HG02943 (cell line): ENCODE measurements around the gene PNMA8A.

Experiments
- ATAC-seq: cut with Tn5 transposase; IDR thresholded peaks from one replicate; pipeline ENCODE4 v1.9.1; 2021; ENCODE audit warnings: mild to moderate bottlenecking, low read depth, moderate library complexity; ENCODE audit not compliant: unreplicated experiment

Gene PNMA8A

GRCh38 chr19:46493236-46494145, 22.1 kb upstream of the PNMA8A start:
- no peak for ATAC-seq

DNA sequence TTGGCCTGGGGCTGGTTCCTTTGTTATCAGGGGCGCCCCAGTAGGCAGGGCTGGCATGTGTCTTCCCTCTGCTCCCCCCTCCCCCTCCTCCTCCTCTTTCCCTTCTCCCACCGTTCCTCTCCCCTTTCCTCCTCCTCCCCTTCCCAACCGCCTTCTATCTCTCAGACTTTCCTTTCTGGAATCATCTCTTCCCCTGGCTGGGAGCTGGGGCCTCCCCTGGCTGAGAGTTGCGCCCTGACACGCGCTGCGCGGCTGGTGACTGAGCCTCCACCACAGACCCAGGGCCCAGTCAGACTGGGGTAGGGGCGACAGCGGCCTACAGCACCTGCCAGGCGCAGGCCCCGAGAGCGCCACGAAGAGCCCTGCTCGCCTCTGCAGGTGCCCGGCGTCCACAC, 21.5 kb upstream of the PNMA8A start:
- ATAC-seq, result no peak

- no peak for ATAC-seq
Observed at GRCh38 chr19:46491975-46492682, 20.8 kb upstream of the PNMA8A start.

DNA sequence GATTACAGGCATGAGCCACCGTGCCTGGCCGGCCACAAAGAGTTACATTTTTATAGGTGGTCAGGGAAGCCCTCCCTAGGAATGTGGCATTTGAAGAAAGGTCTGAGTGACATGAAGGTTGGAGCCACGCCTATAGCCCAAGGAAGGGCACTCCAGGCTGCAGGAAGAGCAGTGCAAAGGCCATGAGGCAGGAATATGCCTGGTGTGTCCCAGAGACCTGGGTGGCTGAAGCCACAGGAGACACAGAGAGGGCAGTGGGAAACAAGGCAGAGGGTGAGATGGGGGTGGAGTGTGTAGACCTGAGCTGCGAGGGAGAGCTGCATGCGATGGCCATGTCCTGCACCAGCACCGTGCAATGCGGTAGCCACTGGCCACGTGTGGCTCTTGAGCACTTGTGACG, 19.4 kb upstream of the PNMA8A start:
- no peak for ATAC-seq

DNA sequence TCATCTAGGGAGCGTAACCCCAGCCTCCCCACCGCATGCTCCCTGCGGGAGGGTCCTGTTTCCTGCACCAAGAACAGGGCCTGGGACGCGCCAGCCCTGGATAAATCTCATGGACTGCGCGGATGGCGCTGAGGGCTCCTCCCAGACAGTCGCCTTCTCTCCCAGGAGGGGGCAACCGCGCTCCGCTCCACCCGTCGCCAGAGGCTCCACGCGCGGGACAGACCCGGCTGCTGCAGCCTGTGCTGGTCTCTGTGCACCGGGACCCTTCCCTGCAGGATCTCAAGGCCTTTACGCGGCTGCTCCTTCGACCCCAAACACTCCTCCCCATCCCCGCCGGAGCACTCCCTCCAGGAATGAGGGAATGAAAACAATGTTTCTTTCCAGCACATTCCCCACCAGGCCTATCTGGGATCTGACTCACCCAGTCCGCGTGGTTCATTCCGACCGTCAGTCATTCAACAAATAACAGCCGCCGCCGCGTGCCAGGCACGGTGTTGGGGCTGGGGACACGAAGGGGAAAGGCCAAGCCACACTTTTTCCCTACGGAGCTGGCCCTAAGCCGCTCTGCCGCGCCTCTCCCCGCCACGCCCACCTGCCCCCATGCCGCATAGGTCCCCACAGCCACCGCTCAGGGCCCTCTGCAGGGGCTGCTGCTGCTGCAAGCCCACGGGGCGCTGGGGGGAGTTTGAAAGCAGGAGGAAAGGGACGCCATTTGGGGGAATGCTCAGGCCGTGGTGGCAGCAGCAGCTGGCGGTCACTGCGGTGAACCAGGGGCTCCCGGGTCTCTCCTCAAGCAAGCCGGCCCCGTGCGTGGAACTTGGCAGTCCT, 18.3 kb upstream of the PNMA8A start:
- ATAC-seq, result no peak

DNA sequence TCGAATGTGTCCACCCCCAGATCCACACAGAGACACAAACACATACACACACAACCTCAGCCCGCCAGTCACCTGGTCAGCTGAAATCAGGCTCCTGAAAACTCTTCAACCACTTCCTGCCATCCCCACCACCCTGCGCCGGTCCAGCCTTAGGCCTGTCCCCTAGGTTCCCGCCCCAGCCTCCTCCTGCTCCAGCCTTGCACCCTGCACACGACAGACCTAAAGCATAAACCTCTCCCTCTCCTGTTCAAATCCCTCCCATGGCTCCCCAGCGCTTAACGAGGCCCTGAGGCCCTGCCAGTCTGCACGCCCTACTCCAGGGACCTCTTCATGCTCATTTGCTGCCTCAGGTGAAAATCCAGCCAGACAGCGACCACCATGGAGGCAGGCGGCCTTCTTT, 17.2 kb upstream of the PNMA8A start:
- ATAC-seq, result no peak

GRCh38 chr19:46487802-46488445, 16.6 kb upstream of the PNMA8A start:
- ATAC-seq, result no peak

DNA sequence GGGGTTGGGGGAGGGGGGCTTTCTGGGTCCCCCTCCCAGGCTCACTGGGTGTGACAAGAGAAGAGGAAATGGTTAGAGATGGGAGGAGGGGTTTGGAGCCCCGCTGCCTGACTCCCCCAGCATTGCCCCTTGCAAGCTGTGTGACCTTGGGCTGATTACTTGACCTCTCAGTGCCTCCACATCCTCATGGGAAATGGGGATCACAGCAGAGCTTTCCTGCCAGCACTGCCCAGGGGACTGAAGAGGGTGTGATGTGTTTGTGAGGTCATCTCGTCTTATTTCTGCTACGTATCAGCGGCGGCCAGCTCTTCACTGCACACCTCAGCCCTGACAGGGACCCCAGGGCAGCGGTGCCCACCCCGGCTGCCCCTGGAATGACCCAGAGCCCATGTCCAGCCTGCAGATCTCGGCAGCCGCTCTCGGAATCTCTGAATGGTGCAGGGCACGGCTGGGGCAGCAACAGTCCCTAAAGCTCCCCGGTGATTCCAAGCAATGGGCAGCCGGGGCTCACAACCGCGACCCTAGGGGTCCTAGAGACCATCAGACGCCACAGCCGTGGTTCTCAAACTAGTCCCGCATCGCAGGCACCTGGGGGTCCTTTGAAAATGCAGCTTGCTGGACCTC, 15.9 kb upstream of the PNMA8A start:
- ATAC-seq, result no peak

DNA sequence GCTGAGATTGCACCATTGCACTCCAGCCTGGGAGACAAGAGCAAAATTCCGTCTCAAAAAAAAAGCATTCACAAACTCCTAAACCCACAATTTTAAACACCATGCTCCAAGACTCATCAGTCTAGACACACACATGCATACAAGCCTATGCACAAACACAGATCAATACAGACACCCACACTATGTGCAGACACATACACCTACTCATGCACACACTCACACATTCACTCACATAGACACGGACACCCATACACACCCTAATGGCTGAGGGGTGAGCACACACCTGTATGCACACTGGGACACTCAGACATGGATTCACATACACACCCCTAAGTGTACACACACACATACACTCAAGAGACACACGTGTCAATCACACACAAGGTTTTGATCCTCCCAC, 15.0 kb upstream of the PNMA8A start:
- ATAC-seq, result no peak

- ATAC-seq, result no peak
Observed at GRCh38 chr19:46484656-46485055, 13.3 kb upstream of the PNMA8A start.

DNA sequence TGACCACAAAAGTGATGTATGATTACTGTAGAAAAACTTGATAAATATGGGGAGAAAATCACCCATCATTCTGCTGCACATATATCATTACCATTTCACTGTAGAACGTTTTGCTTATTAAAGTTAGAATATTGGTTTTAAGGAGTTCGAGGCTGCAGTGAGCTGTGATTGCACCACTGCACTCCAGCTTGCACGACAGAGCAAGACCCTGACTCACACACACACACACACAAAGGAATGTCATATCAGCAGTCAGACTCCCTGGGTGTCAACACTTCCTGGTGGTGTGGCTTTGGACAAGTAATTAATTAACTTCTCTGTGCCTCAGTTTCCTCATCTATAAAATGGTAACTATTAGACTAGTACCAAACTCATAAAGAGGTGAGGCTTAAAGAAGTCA, 11.3 kb upstream of the PNMA8A start:
- no peak for ATAC-seq

DNA sequence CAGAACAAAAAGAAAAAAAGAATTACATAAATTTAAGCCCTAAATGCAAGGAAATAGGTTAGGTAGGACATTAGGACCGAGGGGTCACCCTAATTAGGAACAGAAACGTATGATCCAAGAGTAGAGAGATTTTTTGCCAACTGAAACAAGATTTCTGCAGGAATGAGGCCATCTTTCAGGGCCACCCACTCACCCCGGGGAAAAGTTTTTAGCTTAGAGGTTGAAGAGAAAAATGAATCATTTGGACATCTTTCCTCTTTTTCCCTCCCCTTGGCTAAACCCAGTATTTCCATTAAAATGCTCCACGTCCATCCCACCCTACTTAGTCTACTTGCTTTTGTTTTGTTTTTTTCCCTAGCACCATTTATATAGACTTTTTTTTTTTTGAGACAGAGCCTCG, 10.6 kb upstream of the PNMA8A start:
- no peak for ATAC-seq

- ATAC-seq, result no peak
Observed at GRCh38 chr19:46481223-46481848, 10.0 kb upstream of the PNMA8A start.

DNA sequence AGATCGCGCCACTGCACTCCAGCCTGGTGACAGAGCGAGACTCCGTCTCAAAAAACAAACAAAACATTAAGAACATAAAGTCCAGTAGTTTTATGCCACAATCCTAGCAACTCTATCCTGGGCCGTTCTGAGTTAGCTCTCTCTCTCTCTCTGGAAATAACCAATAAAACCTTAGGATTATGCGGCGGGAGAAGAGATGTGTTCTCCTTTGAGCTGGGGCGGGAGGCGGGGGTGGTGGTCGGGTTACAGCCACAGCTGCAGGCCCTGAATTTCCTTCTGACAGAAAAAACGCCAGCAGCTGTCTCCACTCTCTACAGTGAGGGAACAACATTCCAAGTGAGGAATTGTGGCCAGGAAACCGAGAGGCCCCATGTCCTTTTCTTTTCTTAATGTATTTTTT, 9.1 kb upstream of the PNMA8A start:
- ATAC-seq, result no peak

GRCh38 chr19:46478356-46478986, 7.1 kb upstream of the PNMA8A start:
- no peak for ATAC-seq

DNA sequence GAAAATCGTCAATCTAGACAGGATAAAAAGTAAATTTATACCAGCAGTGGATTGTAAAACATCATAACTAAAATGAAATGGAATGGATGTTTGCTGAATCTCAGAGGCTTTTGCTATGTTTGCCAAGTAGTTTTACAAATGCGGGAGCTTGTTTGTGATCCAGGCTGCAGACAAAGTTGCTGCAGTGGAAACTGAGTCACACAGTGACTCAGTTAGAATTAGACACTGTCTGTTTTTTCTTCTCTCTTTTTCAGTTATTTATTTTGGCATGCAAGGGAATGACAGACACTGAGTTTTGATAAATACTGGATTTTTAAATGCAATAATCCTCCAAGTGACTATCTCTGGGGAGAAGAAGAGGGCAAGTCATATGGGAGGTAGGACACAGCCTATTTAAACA, 4.6 kb upstream of the PNMA8A start:
- ATAC-seq, result no peak

DNA sequence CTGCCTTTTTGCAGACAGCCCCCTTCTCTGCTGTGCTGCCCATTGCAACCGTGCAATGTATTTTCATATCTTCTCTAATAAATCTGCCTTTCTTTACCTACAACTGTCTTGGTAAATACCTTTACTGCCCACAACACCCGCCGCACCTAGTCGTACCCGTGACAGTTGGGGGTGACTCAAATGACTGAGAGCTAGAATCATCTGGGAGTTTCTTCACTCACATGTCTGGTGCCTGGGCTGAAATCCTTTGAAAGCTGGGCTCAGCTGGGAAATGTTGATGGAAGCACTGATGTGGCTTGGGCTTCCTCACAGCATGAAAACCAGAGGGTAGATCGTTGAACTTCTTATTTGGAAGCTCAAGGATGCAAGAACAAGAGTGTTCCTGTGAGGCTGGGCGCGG, 2.8 kb upstream of the PNMA8A start:
- ATAC-seq, result no peak

DNA sequence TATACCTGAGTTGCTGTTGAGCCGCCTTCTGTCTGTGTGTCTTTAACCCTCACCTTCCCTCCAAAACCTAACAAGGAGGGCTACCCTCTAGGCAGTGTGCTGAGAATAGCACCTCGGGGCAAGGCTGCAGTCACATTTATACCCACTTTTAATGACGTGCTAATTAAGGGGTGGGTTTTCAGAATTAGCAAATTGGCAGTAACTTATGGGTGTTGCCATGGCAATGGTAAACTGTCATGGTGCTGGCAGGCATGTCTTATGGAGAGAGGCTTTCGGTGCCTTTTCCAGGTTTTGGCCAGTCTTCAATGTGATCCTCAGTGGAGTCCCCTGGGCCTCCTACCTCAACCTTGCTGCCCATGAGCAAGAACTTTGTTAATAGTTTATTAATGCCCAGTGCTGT, 1.2 kb upstream of the PNMA8A start:
- no peak for ATAC-seq

GRCh38 chr19:46471811-46472543, 614 bp upstream of the PNMA8A start:
- no peak for ATAC-seq
